K562 (cell line): ENCODE data around the gene EEFSEC. TPM values are rescaled to one million over a fixed set of nuclear protein-coding genes. Genes with fewer than 3 reads are reported as not detected.

Experiments used
- CC2D1A ChIP-seq: fragments of 450-650 bp; IDR thresholded peaks from 2 replicates; pipeline ENCODE4 v1.6.1; 2017; ENCODE audit warnings: mild to moderate bottlenecking
- CEBPG ChIP-seq, 3 experiments: fragments of 200-800 bp in 1 of 3; sonication (Bioruptor generic) in 1 of 3; sonication (generic) in 1 of 3; formaldehyde crosslinking in 1 of 3; IDR thresholded peaks in 2 of 3; conservative IDR thresholded peaks in 1 of 3; 2 replicates each; pipeline versions ENCODE4 v1.6.1 to v1.8.0; 2016 to 2022; ENCODE audit warnings: missing compliant biosample characterization in 2 of 3, missing genetic modification characterization in 2 of 3, mild to moderate bottlenecking in 1 of 3, missing genetic modification reagents in 1 of 3
- CREB5 ChIP-seq: fragments of 250-450 bp; sonication (Bioruptor Pico); IDR thresholded peaks from 2 replicates; pipeline ENCODE4 v1.5.0; 2020; ENCODE audit warnings: mild to moderate bottlenecking
- DEAF1 ChIP-seq: fragments of 450-650 bp; formaldehyde crosslinking; IDR thresholded peaks from 2 replicates; pipeline ENCODE4 v1.4.0; 2020; ENCODE audit warnings: mild to moderate bottlenecking, moderate library complexity
- HMG20B ChIP-seq: fragments of 250-450 bp; sonication (Bioruptor Pico); IDR thresholded peaks from 2 replicates; pipeline ENCODE4 v1.5.0; 2021; ENCODE audit warnings: mild to moderate bottlenecking
- REST ChIP-seq, 2 experiments: fragments of 450-650 bp; formaldehyde crosslinking in 1 of 2; IDR thresholded peaks; 2 replicates each; pipeline versions ENCODE4 v1.4.0 to v1.6.1; 2014 to 2020; ENCODE audit warnings: mild to moderate bottlenecking in 2 of 2, borderline replicate concordance in 1 of 2, low read depth in 1 of 2
- STAG1 ChIP-seq: sonication (generic); formaldehyde crosslinking; IDR thresholded peaks from 2 replicates; pipeline ENCODE4 v1.5.0; 2020; ENCODE audit warnings: missing genetic modification reagents, borderline replicate concordance
- ZNF217 ChIP-seq: sonication (generic); formaldehyde crosslinking; IDR thresholded peaks from 2 replicates; pipeline ENCODE4 v1.8.0; 2022; ENCODE audit warnings: mild to moderate bottlenecking, missing genetic modification reagents
- ZNF280A ChIP-seq: fragments of 450-650 bp; IDR thresholded peaks from 2 replicates; pipeline ENCODE4 v1.6.1; 2018; ENCODE audit warnings: mild to moderate bottlenecking, low read depth; ENCODE audit not compliant: partially characterized antibody
- polyA plus RNA-seq, 8 experiments: library from polyadenylated mRNA; depleted of rRNA in 4 of 8; stranded (reverse) in 5 of 8; unstranded in 3 of 8; fragments of >200 nt; fragmentation: Nextera tagmentation in 2 of 8; fragmentation: Illumina TruSeq in 1 of 8; extraction: Ambion mirVana in 2 of 8; extraction: Trizol in 1 of 8; gene quantifications; 2 replicates each; pipeline versions ENCODE4 v1.2.1 to v1.2.3, GENCODE V29; 2011 to 2014; ENCODE audit warnings: inconsistent platforms in 1 of 8, missing spikeins in 1 of 8
- total RNA-seq, 7 experiments: library from RNA; depleted of rRNA in 6 of 7; stranded (reverse); fragments of >200 nt in 6 of 7; fragmentation: Illumina TruSeq in 2 of 7; extraction: Trizol in 2 of 7; gene quantifications; 2 replicates each; pipeline versions ENCODE4 v1.2.1 to v1.2.3, GENCODE V29; 2011 to 2021; ENCODE audit warnings: low replicate concordance in 1 of 7

Gene EEFSEC
- total and polyA plus RNA-seq, 9 of the 15 experiments (the other 6 are each of a cell fraction or from before 2014, with no cell fraction given) = 0.35 to 11.8 (median 7.7) TPM

GRCh38 chr3:128133273-128133883 is 19.9 kb upstream of the EEFSEC start (continued):
- TF ChIP-seq REST (IDR thresholded peaks at IDR 0.05; ENCODE audit: borderline replicate concordance) (peak; percentile 76), REST (CRISPR knock-in tag; IDR thresholded peaks at IDR 0.05; ENCODE audit: low read depth) (no peak), ZNF217 (CRISPR knock-in tag) (no peak), STAG1 (CRISPR knock-in tag) (peak; percentile 14; the same call in 1 of the 2 replicates), CC2D1A (0 out of 2 replicates have a peak, but pooled peaks have one; percentile 44), ZNF280A (no peak), CEBPG (CRISPR knock-in tag; IDR thresholded peaks at IDR 0.05) (no peak), CEBPG (tag; conservative IDR thresholded peaks at IDR 0.05 in 1 of 2, IDR thresholded peaks at IDR 0.05 in 1 of 2) (0 out of 4 replicates have a peak, but pooled peaks of 1 of the 2 experiments have one; percentile 18), CREB5 (CRISPR knock-in tag) (no peak), HMG20B (CRISPR knock-in tag) (no peak), DEAF1 (CRISPR knock-in tag) (0 out of 2 replicates have a peak, but pooled peaks have one; percentile 48)
